ENCODE results near the gene DRC3. TPM values are rescaled to one million over a fixed set of nuclear protein-coding genes. Genes with fewer than 3 reads are reported as not detected.

The DRC3 gene
- total and polyA plus RNA-seq, 10 of the 15 experiments (the other 5 are each of a cell fraction or from before 2014, with no cell fraction given) = 0.18 to 2.3 (median 0.60) TPM; not detected in 3

GRCh38 chr17:17964710-17965109, 8.0 kb upstream of the DRC3 start (continued):
- TF ChIP-seq, protein P1, sequence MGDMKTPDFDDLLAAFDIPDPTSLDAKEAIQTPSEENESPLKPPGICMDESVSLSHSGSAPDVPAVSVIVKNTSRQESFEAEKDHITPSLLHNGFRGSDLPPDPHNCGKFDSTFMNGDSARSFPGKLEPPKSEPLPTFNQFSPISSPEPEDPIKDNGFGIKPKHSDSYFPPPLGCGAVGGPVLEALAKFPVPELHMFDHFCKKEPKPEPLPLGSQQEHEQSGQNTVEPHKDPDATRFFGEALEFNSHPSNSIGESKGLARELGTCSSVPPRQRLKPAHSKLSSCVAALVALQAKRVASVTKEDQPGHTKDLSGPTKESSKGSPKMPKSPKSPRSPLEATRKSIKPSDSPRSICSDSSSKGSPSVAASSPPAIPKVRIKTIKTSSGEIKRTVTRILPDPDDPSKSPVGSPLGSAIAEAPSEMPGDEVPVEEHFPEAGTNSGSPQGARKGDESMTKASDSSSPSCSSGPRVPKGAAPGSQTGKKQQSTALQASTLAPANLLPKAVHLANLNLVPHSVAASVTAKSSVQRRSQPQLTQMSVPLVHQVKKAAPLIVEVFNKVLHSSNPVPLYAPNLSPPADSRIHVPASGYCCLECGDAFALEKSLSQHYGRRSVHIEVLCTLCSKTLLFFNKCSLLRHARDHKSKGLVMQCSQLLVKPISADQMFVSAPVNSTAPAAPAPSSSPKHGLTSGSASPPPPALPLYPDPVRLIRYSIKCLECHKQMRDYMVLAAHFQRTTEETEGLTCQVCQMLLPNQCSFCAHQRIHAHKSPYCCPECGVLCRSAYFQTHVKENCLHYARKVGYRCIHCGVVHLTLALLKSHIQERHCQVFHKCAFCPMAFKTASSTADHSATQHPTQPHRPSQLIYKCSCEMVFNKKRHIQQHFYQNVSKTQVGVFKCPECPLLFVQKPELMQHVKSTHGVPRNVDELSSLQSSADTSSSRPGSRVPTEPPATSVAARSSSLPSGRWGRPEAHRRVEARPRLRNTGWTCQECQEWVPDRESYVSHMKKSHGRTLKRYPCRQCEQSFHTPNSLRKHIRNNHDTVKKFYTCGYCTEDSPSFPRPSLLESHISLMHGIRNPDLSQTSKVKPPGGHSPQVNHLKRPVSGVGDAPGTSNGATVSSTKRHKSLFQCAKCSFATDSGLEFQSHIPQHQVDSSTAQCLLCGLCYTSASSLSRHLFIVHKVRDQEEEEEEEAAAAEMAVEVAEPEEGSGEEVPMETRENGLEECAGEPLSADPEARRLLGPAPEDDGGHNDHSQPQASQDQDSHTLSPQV (IDR thresholded peaks at IDR 0.05) = no peak
- TF ChIP-seq STAT1 (conservative IDR thresholded peaks at IDR 0.05) = no peak

- no peak overlapping the region; the same call in 1 of the 2 replicates for H3K4me2 ChIP-seq (ENCODE audit: control insufficient read depth, insufficient read depth)
- H3K79me2 ChIP-seq (ENCODE audit: control insufficient read depth, insufficient read depth, low read length) = no peaks in the 10 kb centered on the region; the same call in 1 of the 2 replicates
- no peak overlapping the region for H3K4me3 ChIP-seq
- DNase-seq (ENCODE audit: low read depth, low spot score) = no peak
- intact Hi-C loops (cut with micrococcal nuclease; ENCODE audit: unreplicated experiment) = loop anchor here (5.0 kb wide), 1 partner anchor 73 kb away; no protein-coding TSS in a partner anchor
- CTCF ChIA-PET = interaction anchor here (1.1 kb wide), 1 partner anchor 20 kb away, joined by 3 read pairs; no protein-coding TSS in a partner anchor
- no peaks in the 10 kb centered on the region for H3K36me3 ChIP-seq (ENCODE audit: control insufficient read depth in 2 of 2, insufficient read depth in 2 of 2, low read length in 1 of 2)
- no peak overlapping the region for H3K27ac ChIP-seq (ENCODE audit: control insufficient read depth, insufficient read depth)
- in situ Hi-C loops (cut with MboI) = no loop called here
- 68% methylated on average over 2 of the region's 2 CpGs for WGBS (ENCODE audit: insufficient coverage, insufficient replicate concordance, low lambda C conversion rate, missing lambda C conversion rate)
- no peak for FAIRE-seq
- no peak overlapping the region for H3K9ac ChIP-seq (ENCODE audit: control insufficient read depth, insufficient read depth, low read length)
- TF ChIP-seq IKZF2 (IDR thresholded peaks at IDR 0.05) = no peak
- no peak for TF ChIP-seq BMI1 (IDR thresholded peaks at IDR 0.05; ENCODE audit: borderline replicate concordance)
- TF ChIP-seq SPI1 (IDR thresholded peaks at IDR 0.05; ENCODE audit: borderline replicate concordance, insufficient read depth, low read depth, low read length) = no peak
- no peak for TF ChIP-seq CHD1 (IDR thresholded peaks at IDR 0.05; ENCODE audit: low read depth, low read length)
- TF ChIP-seq YBX1 (IDR thresholded peaks at IDR 0.05) = no peak
- no peak for TF ChIP-seq SKIL (IDR thresholded peaks at IDR 0.05; ENCODE audit: low read depth, poor library complexity, severe bottlenecking)
- no peak for TF ChIP-seq USF2 (IDR thresholded peaks at IDR 0.05; ENCODE audit: borderline replicate concordance, low read depth, low read length)
- no peak for TF ChIP-seq BHLHE40 (IDR thresholded peaks at IDR 0.05; ENCODE audit: borderline replicate concordance in 1 of 2, low read depth in 2 of 2, low read length in 1 of 2)
- no peak for TF ChIP-seq TCF12 (IDR thresholded peaks at IDR 0.05; ENCODE audit: low read depth, low read length)
- peaks cover 8% of the 10 kb centered on the region for H3K4me1 ChIP-seq (ENCODE audit: control insufficient read depth, insufficient read depth, low read length)
- SMC1A ChIA-PET (ENCODE audit: uncharacterized antibody, unreplicated experiment) = interaction anchor here (1.1 to 6.1 kb wide), 6 partner anchors 7 to 46 kb away, joined by 3 to 54 read pairs (median 4); no protein-coding TSS in a partner anchor
- BruUV-seq (replicated peaks) = no TSS peak
- no peaks in the 10 kb centered on the region for H3K9me3 ChIP-seq (replicated peaks; ENCODE audit: control insufficient read depth, insufficient read depth, low read length)
- RAD21 ChIA-PET (ENCODE audit: unreplicated experiment) = interaction anchor here (1.4 to 1.6 kb wide), 4 partner anchors 7 to 68 kb away, joined by 3 to 8 read pairs (median 8); no protein-coding TSS in a partner anchor
- POLR2A ChIA-PET = interaction anchor here (0.9 to 7.9 kb wide), 2 partner anchors 6 to 67 kb away, joined by 3 to 73 read pairs; no protein-coding TSS in a partner anchor
- H4K20me1 ChIP-seq (ENCODE audit: control insufficient read depth, insufficient read depth) = no peaks in the 10 kb centered on the region
- no peak for ATAC-seq
- H3K27me3 ChIP-seq (replicated peaks in 1 of 2; ENCODE audit: control insufficient read depth in 2 of 2, insufficient read depth in 2 of 2, low read length in 1 of 2) = no peaks in the 10 kb centered on the region
- H2AFZ ChIP-seq (ENCODE audit: control insufficient read depth, low read depth, low read length) = no peak overlapping the region
These were observed 7.4 kb upstream of the DRC3 start for GRCh38 chr17:17965152-17965721.
